ENCODE measurements around the gene FANCI.

The FANCI gene

GRCh38 chr15:89365462-89366065 is 121.8 kb downstream of the FANCI start:
- no peak for DNase-seq (ENCODE audit: low read depth)
- TF ChIP-seq CTCF (IDR thresholded peaks at IDR 0.05; ENCODE audit: low read depth, low read length, missing control alignments) = no peak
- in situ Hi-C loops (cut with HindIII; ENCODE audit: low sequenced_read_pairs) = no loop called here
- H3K4me3 ChIP-seq (ENCODE audit: low read depth, low read length) = no peak overlapping the region
